ENCODE results near the gene MEIKIN. TPM values are rescaled to one million over a fixed set of nuclear protein-coding genes. Genes with fewer than 3 reads are reported as not detected.

MEIKIN gene
- total and polyA plus RNA-seq, 2 of the 13 experiments (the other 11 are each of a cell fraction or from before 2014, with no cell fraction given) = not detected

- peak in 1 of 2 experiments; percentile 53; a peak in 1 of 4 replicates for TF ChIP-seq REST (IDR thresholded peaks at IDR 0.05; ENCODE audit: borderline replicate concordance in 1 of 2, low read depth in 1 of 2, low read length in 2 of 2)
- TF ChIP-seq ATF1 (CRISPR knock-in tag; IDR thresholded peaks at IDR 0.05) = no peak
- no peak for TF ChIP-seq CREBL2 (CRISPR knock-in tag; IDR thresholded peaks at IDR 0.05; ENCODE audit: borderline replicate concordance)
- peak; percentile 96 for TF ChIP-seq RAD51 (IDR thresholded peaks at IDR 0.05; ENCODE audit: borderline replicate concordance)
- peak; percentile 84; the same call in 1 of the 2 replicates for TF ChIP-seq ZNF510 (CRISPR knock-in tag; IDR thresholded peaks at IDR 0.05; ENCODE audit: low read depth)
- peak; percentile 92; the same call in 1 of the 2 replicates for TF ChIP-seq ZNF782 (CRISPR knock-in tag; IDR thresholded peaks at IDR 0.05; ENCODE audit: borderline replicate concordance)
- TF ChIP-seq ZNF17 (CRISPR knock-in tag; IDR thresholded peaks at IDR 0.05) = no peak
- TF ChIP-seq KLF16 (CRISPR knock-in tag; IDR thresholded peaks at IDR 0.05) = peak in 1 of 2 experiments; percentile 89; a peak in 1 of 4 replicates
- TF ChIP-seq MATR3 (CRISPR knock-in tag; IDR thresholded peaks at IDR 0.05) = no peak
- TF ChIP-seq ZNF747 (CRISPR knock-in tag; IDR thresholded peaks at IDR 0.05; ENCODE audit: borderline replicate concordance) = no peak
- TF ChIP-seq POLR2AphosphoS2 (IDR thresholded peaks at IDR 0.05; ENCODE audit: low read depth, low read length) = no peak
- TF ChIP-seq HOMEZ (CRISPR knock-in tag; IDR thresholded peaks at IDR 0.05; ENCODE audit: low read depth) = peak; percentile 81; the same call in 1 of the 2 replicates
- TF ChIP-seq MYC (CRISPR knock-in tag; IDR thresholded peaks at IDR 0.05; ENCODE audit: borderline replicate concordance) = peak; percentile 74
- TF ChIP-seq AKAP8 (CRISPR knock-in tag; IDR thresholded peaks at IDR 0.05) = no peak; the same call in 1 of the 2 replicates
- TF ChIP-seq PTBP1 (IDR thresholded peaks at IDR 0.05; ENCODE audit: low read depth, low read length, poor library complexity, severe bottlenecking) = peak; percentile 72
- TF ChIP-seq ZFP36L1 (CRISPR knock-in tag; IDR thresholded peaks at IDR 0.05) = peak; percentile 74
- peak; percentile 65; the same call in 1 of the 2 replicates for TF ChIP-seq ZBTB10 (CRISPR knock-in tag; IDR thresholded peaks at IDR 0.05; ENCODE audit: borderline replicate concordance)
- no peak for TF ChIP-seq ETV5 (CRISPR knock-in tag; IDR thresholded peaks at IDR 0.05; ENCODE audit: borderline replicate concordance)
- TF ChIP-seq ZNF598 (CRISPR knock-in tag; IDR thresholded peaks at IDR 0.05; ENCODE audit: borderline replicate concordance) = 0 out of 2 replicates have a peak, but pooled peaks have one; percentile 38
These were observed 148.4 kb downstream of the MEIKIN start, which contains the start of gene FNIP1 (continued) for GRCh38 chr5:131796793-131797693.
